ENCODE measurements around the gene BEND5. TPM values are rescaled to one million over a fixed set of nuclear protein-coding genes. Genes with fewer than 3 reads are reported as not detected.

The BEND5 gene
- total RNA-seq, 1 experiment from 2014 or later, result not detected

- no peak for DNase-seq (ENCODE audit: low spot score)
Measured at GRCh38 chr1:48725341-48726046, 51.2 kb downstream of the BEND5 start.

- no peak for DNase-seq (ENCODE audit: low spot score)
Measured at GRCh38 chr1:48720929-48721328, 55.8 kb downstream of the BEND5 start.

DNA sequence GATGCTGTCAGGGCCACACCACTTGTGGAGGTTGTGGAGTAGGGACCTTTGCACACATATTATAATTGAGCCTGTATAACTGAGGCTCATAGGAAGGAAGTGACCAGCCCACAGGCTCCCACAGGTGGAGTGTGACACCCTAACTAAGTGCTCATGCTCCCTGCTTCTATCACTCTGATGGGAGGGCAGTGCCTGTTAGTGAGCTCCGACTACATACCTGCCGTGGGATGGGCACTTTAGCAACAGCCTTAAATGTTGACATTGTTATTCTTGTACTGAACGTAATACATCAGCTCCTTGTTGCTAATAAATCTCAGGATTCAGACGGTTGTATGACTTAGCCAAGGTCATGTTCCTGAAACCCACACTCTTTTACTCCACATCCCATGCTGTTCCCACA, 58.0 kb downstream of the BEND5 start:
- DNase-seq (ENCODE audit: low spot score), result no peak

GRCh38 chr1:48718116-48718630, 58.5 kb downstream of the BEND5 start:
- no peak for DNase-seq (ENCODE audit: low spot score)

GRCh38 chr1:48717082-48717481, 59.6 kb downstream of the BEND5 start:
- no peak for DNase-seq (ENCODE audit: low spot score)

- DNase-seq (ENCODE audit: low spot score), result no peak
Measured at GRCh38 chr1:48715921-48716320, 60.8 kb downstream of the BEND5 start.

- no peak for DNase-seq (ENCODE audit: low spot score)
Measured at GRCh38 chr1:48710915-48711314, 65.8 kb downstream of the BEND5 start.

GRCh38 chr1:48710318-48710717, 66.4 kb downstream of the BEND5 start:
- DNase-seq (ENCODE audit: low spot score), result no peak

- no peak for DNase-seq (ENCODE audit: low spot score)
Measured at GRCh38 chr1:48704736-48705135, 72.0 kb downstream of the BEND5 start.

GRCh38 chr1:48701445-48701844, 75.2 kb downstream of the BEND5 start:
- no peak for DNase-seq (ENCODE audit: low spot score)

DNA sequence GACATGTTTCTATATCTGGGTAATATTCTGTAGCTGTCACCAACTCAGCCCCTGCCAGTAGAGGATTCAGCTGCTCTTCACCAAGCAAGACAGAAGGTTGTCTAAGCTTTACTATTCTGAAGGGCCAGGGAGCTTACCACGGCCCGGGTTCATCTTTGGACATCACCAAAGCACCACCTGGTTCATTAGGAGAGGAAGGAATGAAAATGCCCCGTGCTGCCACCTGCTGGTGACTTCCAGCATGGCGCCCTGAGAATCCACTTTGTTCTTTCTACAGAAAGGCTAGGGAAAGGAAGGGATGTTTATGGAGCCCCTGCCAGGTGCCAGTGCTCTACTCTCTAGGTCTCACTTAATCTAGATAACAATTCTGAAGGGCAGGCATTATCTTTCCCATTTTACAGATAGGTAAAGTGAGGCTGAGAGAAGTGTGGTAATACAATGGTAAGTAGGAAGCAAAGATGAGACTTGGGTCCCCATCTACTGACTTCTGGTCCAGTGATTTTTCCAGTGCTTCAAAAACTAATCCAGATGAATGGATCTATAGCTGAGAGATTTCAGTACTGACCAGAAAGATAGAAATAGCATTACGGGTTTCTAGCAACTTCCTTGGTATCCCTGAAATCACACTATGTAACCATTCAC, 79.5 kb downstream of the BEND5 start:
- DNase-seq (ENCODE audit: low spot score), result peak; percentile 68

GRCh38 chr1:48695161-48695560, 81.5 kb downstream of the BEND5 start:
- DNase-seq (ENCODE audit: low spot score), result no peak

DNA sequence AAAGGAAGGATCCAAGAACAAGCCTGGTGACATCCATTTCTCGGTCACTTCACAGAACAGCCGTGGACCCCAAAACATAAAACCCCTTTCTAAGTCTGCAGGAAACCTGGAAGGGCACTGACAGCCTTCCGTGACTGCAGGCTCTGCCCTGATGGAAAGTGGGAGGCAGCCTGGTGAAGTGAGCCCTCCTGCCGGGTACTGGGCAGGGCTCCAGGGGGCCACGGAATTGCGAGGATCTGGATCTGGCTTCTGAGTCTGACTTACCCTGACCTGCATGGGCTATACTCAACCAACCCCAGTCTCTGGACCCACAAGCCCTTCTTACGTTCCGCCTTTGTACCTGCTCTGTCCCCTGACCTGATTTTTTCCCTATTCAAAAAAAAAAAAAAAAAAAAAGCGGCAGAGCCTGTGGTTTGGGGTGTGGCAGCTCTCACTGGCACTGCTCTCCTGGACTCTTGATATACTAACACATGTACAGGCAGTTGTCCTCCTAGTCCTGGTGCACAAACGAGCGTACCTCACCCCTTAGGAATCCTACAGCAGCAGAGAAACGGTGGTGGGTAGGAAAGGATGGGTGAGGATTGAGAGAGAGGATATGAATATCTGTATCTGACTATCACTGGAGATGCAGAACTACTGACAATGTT, 82.9 kb downstream of the BEND5 start:
- no peak for DNase-seq (ENCODE audit: low spot score)

DNA sequence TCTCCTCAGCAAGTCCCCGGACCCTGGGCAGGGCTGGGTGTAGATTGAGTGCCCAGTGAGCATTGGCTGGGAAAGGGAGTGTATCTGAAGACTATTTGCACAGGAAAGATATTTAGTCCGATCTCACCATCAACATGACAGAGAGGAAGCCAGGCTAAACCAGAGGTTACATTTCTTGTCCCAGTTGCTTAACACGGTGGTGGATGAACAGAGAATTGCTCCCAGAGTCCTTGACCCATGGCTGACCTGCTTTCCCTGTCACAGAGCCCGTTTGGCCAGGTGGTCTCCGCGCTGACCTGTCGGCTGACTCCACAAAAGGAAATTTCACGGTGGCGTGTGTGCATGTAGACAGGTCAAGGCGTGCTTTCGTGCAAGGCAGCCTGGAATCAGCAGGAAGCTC, 83.5 kb downstream of the BEND5 start:
- DNase-seq (ENCODE audit: low spot score), result no peak

- DNase-seq (ENCODE audit: low spot score), result no peak
Measured at GRCh38 chr1:48692235-48692634, 84.5 kb downstream of the BEND5 start.

GRCh38 chr1:48691429-48692001, 85.2 kb downstream of the BEND5 start:
- no peak for DNase-seq (ENCODE audit: low spot score)

DNA sequence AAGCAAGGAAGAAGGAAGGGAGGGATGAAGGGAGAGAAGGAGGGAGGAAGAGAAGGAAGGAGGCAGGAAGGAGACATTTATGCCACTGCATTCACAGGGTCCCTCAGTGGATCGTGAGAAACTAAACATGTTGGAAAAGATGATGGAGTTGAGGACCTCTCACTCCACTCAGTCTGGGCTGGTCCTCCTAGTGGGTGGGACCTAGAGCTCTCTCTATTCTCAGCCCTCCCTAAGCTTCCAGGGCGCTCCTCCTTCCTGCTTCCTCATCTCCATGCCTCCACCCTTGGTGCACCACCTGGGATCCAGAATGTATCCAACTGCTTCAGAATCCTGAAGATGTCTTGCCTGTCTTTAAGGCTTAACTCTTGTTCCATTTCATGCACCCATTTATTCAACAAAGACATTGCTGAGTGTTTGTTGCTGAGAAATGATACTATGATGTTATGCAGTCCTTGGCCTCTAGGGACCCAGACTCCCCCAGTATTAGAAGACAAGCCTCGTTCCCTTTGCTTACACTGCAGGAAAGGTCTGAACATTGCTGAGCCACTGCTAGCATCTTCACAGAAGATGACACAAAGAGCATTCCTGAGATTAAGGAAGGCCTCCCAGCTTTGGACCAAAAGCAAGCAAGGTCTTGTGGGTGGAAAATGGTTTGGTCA, 88.5 kb downstream of the BEND5 start:
- peak; percentile 33 for DNase-seq (ENCODE audit: low spot score)

DNA sequence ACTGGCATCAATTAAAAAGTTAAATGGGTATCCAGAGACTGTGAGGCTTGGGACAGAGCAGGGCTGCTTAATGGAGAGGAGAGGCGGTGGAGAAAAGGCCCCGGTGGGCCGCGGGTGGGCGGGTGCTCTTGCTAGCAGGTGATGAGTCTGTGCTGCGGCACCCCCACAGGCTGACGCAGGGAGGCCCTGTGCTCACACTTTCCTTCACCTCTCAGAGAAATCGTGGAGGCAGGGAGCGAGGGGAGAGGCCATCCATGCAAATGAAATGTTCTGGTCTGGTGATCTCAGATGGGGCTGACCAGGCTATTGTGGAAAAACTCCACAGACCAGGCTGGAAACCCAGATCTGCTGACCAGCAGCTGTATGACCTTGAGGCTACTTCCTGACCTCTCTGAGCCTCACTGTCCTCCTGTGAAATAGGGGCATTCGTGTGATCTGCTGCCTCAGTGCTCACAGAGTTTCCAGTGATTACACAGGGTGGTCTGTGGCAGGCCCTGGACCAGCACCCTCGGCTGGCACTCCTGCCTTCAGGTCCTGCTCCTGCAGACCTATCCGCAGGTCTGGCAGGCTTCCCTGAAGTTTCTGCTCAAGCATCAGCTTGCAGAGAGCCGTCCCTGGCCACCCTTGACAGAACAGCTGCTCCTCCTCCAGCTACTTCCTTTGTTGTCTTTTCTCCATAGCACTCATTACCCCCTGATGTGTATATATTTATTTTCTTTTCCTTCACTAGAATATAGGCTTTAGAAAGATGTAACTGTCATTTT, 89.2 kb downstream of the BEND5 start:
- DNase-seq (ENCODE audit: low spot score), result no peak

GRCh38 chr1:48686159-48686558, 90.5 kb downstream of the BEND5 start:
- no peak for DNase-seq (ENCODE audit: low spot score)

DNA sequence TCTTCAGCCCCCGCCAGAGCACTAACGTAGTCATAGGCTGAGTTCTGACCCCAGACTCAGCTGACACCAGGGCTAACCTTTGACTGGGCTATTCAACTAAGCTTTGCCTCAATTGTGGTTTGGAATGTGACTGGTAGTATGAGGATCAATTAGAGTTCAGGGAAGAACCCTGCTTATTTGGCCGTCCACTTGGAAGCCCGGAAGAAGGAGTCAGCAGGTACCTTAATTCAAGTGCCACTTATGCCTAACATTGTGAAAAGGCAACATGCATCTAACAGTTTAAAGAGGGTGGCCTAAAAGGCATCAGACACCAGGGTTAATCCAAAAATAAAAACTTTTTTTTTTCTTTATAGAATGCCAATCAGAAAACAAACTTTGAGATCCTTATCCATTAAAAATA, 92.3 kb downstream of the BEND5 start:
- DNase-seq (ENCODE audit: low spot score), result no peak

DNA sequence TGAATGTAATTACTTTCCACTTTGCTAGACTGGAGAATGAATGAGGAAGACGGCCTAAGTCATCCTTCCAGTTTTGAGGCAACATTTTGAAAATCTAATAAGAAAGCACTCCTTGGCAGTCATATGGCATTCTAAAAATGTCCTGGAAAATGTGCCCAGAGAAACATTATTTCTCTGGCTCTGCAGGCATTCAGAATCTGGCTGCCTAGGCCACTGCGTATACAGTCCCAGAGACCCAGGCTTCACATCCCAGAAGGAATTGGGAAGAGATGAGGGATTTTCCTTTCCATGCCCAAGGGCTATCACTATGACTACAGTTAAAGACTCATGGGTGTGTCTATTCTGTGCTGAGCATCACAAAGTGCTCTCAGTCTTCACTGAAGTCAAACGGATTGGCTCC, 92.9 kb downstream of the BEND5 start:
- DNase-seq (ENCODE audit: low spot score), result no peak

Measured in HT-29 (cell line).